H1 (cell line): ENCODE results near the gene SIMC1. TPM values are rescaled to one million over a fixed set of nuclear protein-coding genes. Genes with fewer than 3 reads are reported as not detected.

Source experiments
- CTCF ChIA-PET: fragments of 300-600 bp; sonication (Branson Sonifier 250); formaldehyde crosslinking; loops from one replicate; lab custom pipeline; 2021; ENCODE audit not compliant: partially characterized antibody; lab: Charles Lee
- POLR2A ChIA-PET: fragments of 300-600 bp; sonication (Branson Sonifier 250); formaldehyde crosslinking; loops from one replicate; lab custom pipeline; 2021; ENCODE audit warnings: inconsistent platforms; ENCODE audit not compliant: partially characterized antibody; lab: Charles Lee
- DNase-seq, 2 experiments: peaks; one replicate each; pipeline versions ENCODE4 v3.0.0 to v3.0.0-alpha.2; 2010 to 2022; ENCODE audit warnings: low spot score in 2 of 2, low read depth in 1 of 2, mixed read lengths in 1 of 2
- FAIRE-seq: peaks from 2 replicates; lab custom pipeline; 2011; peaks lifted over from hg19 to GRCh38; lab: Jason Lieb, UNC
- H2AFZ ChIP-seq: 2 replicates; pipeline ENCODE4 v1.8.1; 2012; ENCODE audit warnings: low read length, inconsistent platforms
- H2AK5ac ChIP-seq: 2 replicates; pipeline ENCODE4 v1.6.1; 2013; ENCODE audit warnings: low read depth, low read length
- H2BK120ac ChIP-seq: replicated peaks from 2 replicates; pipeline ENCODE3; 2013; ENCODE audit warnings: low read depth, low read length, inconsistent platforms
- H2BK12ac ChIP-seq: 2 replicates; pipeline ENCODE4 v1.6.1; 2013; ENCODE audit warnings: low read depth, low read length
- H2BK15ac ChIP-seq: 2 replicates; pipeline ENCODE4 v1.6.1; 2013; ENCODE audit warnings: low read length
- H2BK20ac ChIP-seq: 2 replicates; pipeline ENCODE4 v1.6.1; 2013; ENCODE audit warnings: low read length
- H2BK5ac ChIP-seq: 2 replicates; pipeline ENCODE4 v1.6.1; 2013; ENCODE audit warnings: low read depth, low read length
- H3K14ac ChIP-seq: 2 replicates; pipeline ENCODE4 v1.6.1; 2013; ENCODE audit warnings: inconsistent platforms; ENCODE audit not compliant: insufficient read length
- H3K18ac ChIP-seq: 2 replicates; pipeline ENCODE4 v1.6.1; 2013; ENCODE audit warnings: low read length; ENCODE audit errors: extremely low read depth
- H3K23ac ChIP-seq: 2 replicates; pipeline ENCODE4 v1.6.1; 2013; ENCODE audit warnings: inconsistent platforms; ENCODE audit not compliant: insufficient read length
- H3K23me2 ChIP-seq: 2 replicates; pipeline ENCODE4 v1.6.1; 2013; ENCODE audit warnings: low read depth, low read length
- H3K27ac ChIP-seq: 2 replicates; pipeline ENCODE4 v1.6.1; 2011; ENCODE audit warnings: low read depth, low read length, inconsistent platforms
- H3K27me3 ChIP-seq, 4 experiments: replicated peaks in 1 of 4; 1 replicate in 1 of 4; 2 replicates in 3 of 4; pipeline versions ENCODE4 v1.6.1 to v1.8.1; 2011 to 2013; ENCODE audit warnings: low read length in 3 of 4, mild to moderate bottlenecking in 3 of 4, inconsistent platforms in 2 of 4, mixed read lengths in 2 of 4, moderate library complexity in 1 of 4; ENCODE audit not compliant: control insufficient read depth in 3 of 4, insufficient read depth in 3 of 4; ENCODE audit errors: extremely low read depth in 1 of 4
- H3K36me3 ChIP-seq, 4 experiments: 2 replicates each; pipeline versions ENCODE4 v1.6.1 to v1.8.1; 2011 to 2013; ENCODE audit warnings: mild to moderate bottlenecking in 4 of 4, low read length in 3 of 4, moderate library complexity in 2 of 4, control low read depth in 1 of 4, inconsistent platforms in 1 of 4; ENCODE audit not compliant: insufficient read depth in 4 of 4, control insufficient read depth in 2 of 4
- H3K4ac ChIP-seq: replicated peaks from 2 replicates; pipeline ENCODE3; 2013; ENCODE audit warnings: low read length, low read depth, mixed read lengths, inconsistent platforms; ENCODE audit not compliant: insufficient read length
- H3K4me1 ChIP-seq, 4 experiments: replicated peaks in 1 of 4; 1 replicate in 1 of 4; 2 replicates in 3 of 4; pipeline versions ENCODE4 v1.6.1 to v1.8.1; 2011 to 2013; ENCODE audit warnings: low read length in 3 of 4, inconsistent platforms in 2 of 4, mixed read lengths in 1 of 4; ENCODE audit not compliant: insufficient read depth in 4 of 4, control insufficient read depth in 3 of 4
- H3K4me2 ChIP-seq, 2 experiments: 2 replicates each; pipeline versions ENCODE4 v1.6.1 to v1.8.1; 2011 to 2013; ENCODE audit warnings: low read depth in 2 of 2, low read length in 2 of 2, control low read depth in 1 of 2, inconsistent platforms in 1 of 2, mild to moderate bottlenecking in 1 of 2; ENCODE audit not compliant: insufficient read depth in 1 of 2
- H3K4me3 ChIP-seq, 4 experiments: fragments of 200-600, 300-600 bp in 1 of 4; sonication (generic), shearing (Covaris generic), sonication (Bioruptor Twin) in 1 of 4; 2 replicates each; pipeline versions ENCODE4 v1.5.1 to v1.8.1; 2011 to 2016; ENCODE audit warnings: low read length in 4 of 4, low read depth in 3 of 4, control low read depth in 2 of 4, inconsistent platforms in 2 of 4, mild to moderate bottlenecking in 2 of 4, mixed read lengths in 1 of 4, moderate library complexity in 1 of 4; ENCODE audit not compliant: insufficient read depth in 2 of 4; ENCODE audit errors: extremely low read depth in 1 of 4
- H3K56ac ChIP-seq: replicated peaks from 2 replicates; pipeline ENCODE3; 2013; ENCODE audit warnings: low read depth, mild to moderate bottlenecking, mixed read lengths, low read length, inconsistent platforms; ENCODE audit not compliant: insufficient read length
- H3K79me1 ChIP-seq: 2 replicates; pipeline ENCODE4 v1.6.1; 2013; ENCODE audit warnings: low read depth, low read length, control low read depth
- H3K79me2 ChIP-seq, 2 experiments: 2 replicates each; pipeline versions ENCODE4 v1.6.1 to v1.8.1; 2012 to 2013; ENCODE audit warnings: low read length in 2 of 2, mild to moderate bottlenecking in 2 of 2, inconsistent platforms in 1 of 2; ENCODE audit not compliant: insufficient read depth in 2 of 2, control insufficient read depth in 1 of 2
- H3K9ac ChIP-seq, 4 experiments: replicated peaks in 1 of 4; 1 replicate in 1 of 4; 2 replicates in 3 of 4; pipeline versions ENCODE4 v1.6.1 to v1.8.1; 2011 to 2013; ENCODE audit warnings: low read depth in 3 of 4, low read length in 3 of 4, control low read depth in 2 of 4, mild to moderate bottlenecking in 2 of 4, moderate library complexity in 2 of 4, inconsistent platforms in 1 of 4; ENCODE audit errors: extremely low read depth in 1 of 4
- H3K9me3 ChIP-seq, 2 experiments: 2 replicates each; pipeline versions ENCODE4 v1.6.1 to v1.8.1; 2012 to 2013; ENCODE audit warnings: mild to moderate bottlenecking in 2 of 2, moderate library complexity in 2 of 2, control low read depth in 1 of 2, inconsistent platforms in 1 of 2, low read depth in 1 of 2, low read length in 1 of 2, mixed read lengths in 1 of 2; ENCODE audit not compliant: insufficient read depth in 2 of 2
- H4K20me1 ChIP-seq, 2 experiments: replicated peaks in 1 of 2; 2 replicates each; pipeline versions ENCODE3 to v1.8.1; 2011 to 2013; ENCODE audit warnings: inconsistent platforms in 2 of 2, low read length in 2 of 2, mild to moderate bottlenecking in 1 of 2; ENCODE audit not compliant: insufficient read depth in 2 of 2, control insufficient read depth in 1 of 2
- H4K5ac ChIP-seq: 2 replicates; pipeline ENCODE4 v1.6.1; 2013; ENCODE audit warnings: low read length, low read depth, mixed read lengths, inconsistent platforms; ENCODE audit not compliant: insufficient read length
- H4K8ac ChIP-seq: 2 replicates; pipeline ENCODE4 v1.8.0; 2013; ENCODE audit warnings: mild to moderate bottlenecking, moderate library complexity, low read length, inconsistent platforms; ENCODE audit not compliant: insufficient read depth; ENCODE audit errors: extremely low read depth
- H4K91ac ChIP-seq: replicated peaks from 2 replicates; pipeline ENCODE3; 2013; ENCODE audit warnings: low read length, mixed read lengths, inconsistent platforms; ENCODE audit not compliant: insufficient read length
- BACH1 ChIP-seq: IDR thresholded peaks from 2 replicates; pipeline ENCODE4 v1.6.1; 2012; ENCODE audit warnings: low read length, improper control_type of control experiment
- CBX5 ChIP-seq: fragments of 300-800, 300-1000 bp; sonication (generic); IDR thresholded peaks from 2 replicates; pipeline ENCODE4 v1.7.1; 2016; ENCODE audit warnings: antibody characterized with exemption, low read length, low read depth
- CBX8 ChIP-seq: fragments of 300-800, 300-1000 bp; sonication (generic); IDR thresholded peaks from 2 replicates; pipeline ENCODE4 v1.7.1; 2016; ENCODE audit warnings: low read depth, low read length, borderline replicate concordance
- GABPA ChIP-seq: IDR thresholded peaks from 2 replicates; pipeline ENCODE4 v1.6.1; 2011; ENCODE audit warnings: mild to moderate bottlenecking, low read length, moderate library complexity, borderline replicate concordance; ENCODE audit not compliant: insufficient read depth
- JUND ChIP-seq: IDR thresholded peaks from 2 replicates; pipeline ENCODE4 v1.6.1; 2011; ENCODE audit warnings: mild to moderate bottlenecking, improper control_type of control experiment, low read length
- SIRT6 ChIP-seq: IDR thresholded peaks from one replicate; pipeline ENCODE4 v1.7.1; 2012; ENCODE audit warnings: low read length, inconsistent platforms
- TBP ChIP-seq: IDR thresholded peaks from 2 replicates; pipeline ENCODE4 v1.6.1; 2011; ENCODE audit warnings: low read depth, low read length, improper control_type of control experiment
- ZNF274 ChIP-seq: IDR thresholded peaks from 2 replicates; pipeline ENCODE4 v1.7.0; 2012; ENCODE audit warnings: low read length, borderline replicate concordance; ENCODE audit errors: extremely low read depth
- WGBS, 2 experiments: shearing (Covaris generic) in 1 of 2; methylation state at CpG; one replicate each; pipeline versions ENCODE4 v1.1.6 to v1.1.7; 2013 to 2015; ENCODE audit warnings: low lambda C conversion rate in 2 of 2, mixed read lengths in 2 of 2, inconsistent platforms in 1 of 2, low coverage in 1 of 2, missing lambda C conversion rate in 1 of 2; ENCODE audit not compliant: insufficient replicate concordance in 2 of 2, insufficient coverage in 1 of 2, insufficient read length in 1 of 2; ENCODE audit errors: extremely low coverage in 1 of 2, missing lambda C conversion rate in 1 of 2; 5-methylcytosine and 5-hydroxymethylcytosine counted together
- polyA plus RNA-seq, 7 experiments: library from polyadenylated mRNA; depleted of rRNA in 3 of 7; stranded (reverse) in 5 of 7; unstranded in 2 of 7; fragments of >200 nt in 5 of 7; fragments of 200-250 nt in 2 of 7; gene quantifications; 1 replicate in 5 of 7; 2 replicates in 1 of 7; 4 replicates in 1 of 7; pipeline versions ENCODE4 v1.2.1 to v1.2.3, GENCODE V29; 2011 to 2013; ENCODE audit warnings: missing spikeins in 2 of 7, mixed read lengths in 2 of 7
- total RNA-seq: library from RNA; stranded (reverse); fragmentation: NEBNext Ultra II Directional; extraction: Animal tissue kit (Norgen Biotek cat#: 25700); gene quantifications from 2 replicates; pipeline ENCODE4 v1.2.1, GENCODE V29; 2021

The SIMC1 gene
- total and polyA plus RNA-seq, 2 of the 8 experiments (the other 6 are each of a cell fraction or from before 2014, with no cell fraction given), result 12.3 to 21.2 TPM

- Histone ChIP-seq H2BK20ac (no peak overlapping the region), H3K36me3 (no peaks in the 10 kb centered on the region), H3K27ac (no peak overlapping the region), H3K23me2 (peaks cover 3% of the 10 kb centered on the region; the same call in 1 of the 2 replicates), H3K56ac (no peak overlapping the region), H3K9me3 (no peaks in the 10 kb centered on the region), H4K5ac (no peak overlapping the region), H4K8ac (no peak overlapping the region), H3K9ac (no peak overlapping the region), H3K4me1 (peaks cover 0 to 3% (median under 1%) of the 10 kb centered on the region in 4 experiments; a peak in 1 of 7 replicates), H3K79me1 (no peaks in the 10 kb centered on the region), H2BK5ac (no peak overlapping the region), H2AFZ (no peak overlapping the region), H3K4me3 (no peak overlapping the region), H2BK120ac (no peak overlapping the region), H3K14ac (no peak overlapping the region), H3K18ac (no peak overlapping the region), H3K4me2 (no peak overlapping the region), H4K91ac (no peak overlapping the region), H3K23ac (no peak overlapping the region), H3K4ac (no peak overlapping the region), H2BK12ac (no peak overlapping the region), H3K27me3 (peaks cover 1 to 18% (median 8%) of the 10 kb centered on the region in 4 experiments), H2AK5ac (no peak overlapping the region), H4K20me1 (no peaks in the 10 kb centered on the region), H3K79me2 (no peaks in the 10 kb centered on the region), H2BK15ac (no peak overlapping the region)
- POLR2A ChIA-PET, result no interaction called here
- TF ChIP-seq CBX8 (no peak), CBX5 (no peak), ZNF274 (no peak), GABPA (no peak), SIRT6 (no peak), TBP (no peak), BACH1 (no peak), JUND (no peak)
- DNase-seq, result no peak
- CTCF ChIA-PET, result no interaction called here
- 70% methylated on average over 7 of the region's 7 CpGs; no CpG with 5 or more reads in 1 of the 2 experiments for WGBS, 2 experiments
- no peak for FAIRE-seq
Observed at GRCh38 chr5:176189857-176190256, 48.4 kb upstream of the SIMC1 start.
